ENCODE measurements around the gene NASP. TPM values are rescaled to one million over a fixed set of nuclear protein-coding genes. Genes with fewer than 3 reads are reported as not detected.

NASP gene
- total RNA-seq, 2 experiments from 2014 or later: 227 to 246 TPM

DNA sequence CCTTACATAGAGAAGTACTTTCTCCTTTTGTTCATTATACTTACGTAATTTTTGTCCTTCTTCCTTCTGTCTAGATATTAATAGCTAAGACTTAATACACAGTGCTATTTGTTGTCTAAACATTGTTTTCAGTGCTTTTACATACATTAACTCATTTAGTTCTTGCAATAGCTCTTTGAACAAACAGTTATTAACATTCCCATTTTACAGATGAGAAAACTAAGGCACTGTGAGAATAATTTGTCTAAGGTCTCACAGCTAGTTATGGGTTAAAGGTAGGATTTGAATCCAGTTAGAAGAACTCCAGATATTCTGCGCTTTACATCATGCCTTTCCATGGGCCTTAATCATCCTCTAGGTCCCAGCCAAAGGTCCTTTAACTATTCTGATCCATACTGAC, 20.4 kb downstream of the NASP start:
- DNase-seq (no peak), ATAC-seq (no peak)
- H3K9me3 Mint-ChIP-seq: no peaks in the 10 kb centered on the region
- ChIA-PET POLR2A (interaction anchor here (0.7 to 2.3 kb wide), 4 partner anchors 8 to 73 kb away, joined by 3 to 7 read pairs (median 5); no protein-coding TSS in a partner anchor), CTCF (interaction anchor here (1.3 to 2.4 kb wide), 2 partner anchors 35 to 244 kb away, joined by 3 to 9 read pairs; no protein-coding TSS in a partner anchor)
- no peaks in the 10 kb centered on the region for H3K27me3 Mint-ChIP-seq
- peaks cover 37% of the 10 kb centered on the region for H3K4me1 Mint-ChIP-seq (ENCODE audit: low read depth)
- intact Hi-C loops (cut with micrococcal nuclease): no loop called here
- peaks cover 62% of the 10 kb centered on the region for H3K36me3 Mint-ChIP-seq (ENCODE audit: low read depth)
- no peak overlapping the region for H3K27ac Mint-ChIP-seq
- H3K4me3 Mint-ChIP-seq: no peak overlapping the region
- TF ChIP-seq, protein P1, sequence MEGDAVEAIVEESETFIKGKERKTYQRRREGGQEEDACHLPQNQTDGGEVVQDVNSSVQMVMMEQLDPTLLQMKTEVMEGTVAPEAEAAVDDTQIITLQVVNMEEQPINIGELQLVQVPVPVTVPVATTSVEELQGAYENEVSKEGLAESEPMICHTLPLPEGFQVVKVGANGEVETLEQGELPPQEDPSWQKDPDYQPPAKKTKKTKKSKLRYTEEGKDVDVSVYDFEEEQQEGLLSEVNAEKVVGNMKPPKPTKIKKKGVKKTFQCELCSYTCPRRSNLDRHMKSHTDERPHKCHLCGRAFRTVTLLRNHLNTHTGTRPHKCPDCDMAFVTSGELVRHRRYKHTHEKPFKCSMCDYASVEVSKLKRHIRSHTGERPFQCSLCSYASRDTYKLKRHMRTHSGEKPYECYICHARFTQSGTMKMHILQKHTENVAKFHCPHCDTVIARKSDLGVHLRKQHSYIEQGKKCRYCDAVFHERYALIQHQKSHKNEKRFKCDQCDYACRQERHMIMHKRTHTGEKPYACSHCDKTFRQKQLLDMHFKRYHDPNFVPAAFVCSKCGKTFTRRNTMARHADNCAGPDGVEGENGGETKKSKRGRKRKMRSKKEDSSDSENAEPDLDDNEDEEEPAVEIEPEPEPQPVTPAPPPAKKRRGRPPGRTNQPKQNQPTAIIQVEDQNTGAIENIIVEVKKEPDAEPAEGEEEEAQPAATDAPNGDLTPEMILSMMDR (IDR thresholded peaks at IDR 0.05): no peak

DNA sequence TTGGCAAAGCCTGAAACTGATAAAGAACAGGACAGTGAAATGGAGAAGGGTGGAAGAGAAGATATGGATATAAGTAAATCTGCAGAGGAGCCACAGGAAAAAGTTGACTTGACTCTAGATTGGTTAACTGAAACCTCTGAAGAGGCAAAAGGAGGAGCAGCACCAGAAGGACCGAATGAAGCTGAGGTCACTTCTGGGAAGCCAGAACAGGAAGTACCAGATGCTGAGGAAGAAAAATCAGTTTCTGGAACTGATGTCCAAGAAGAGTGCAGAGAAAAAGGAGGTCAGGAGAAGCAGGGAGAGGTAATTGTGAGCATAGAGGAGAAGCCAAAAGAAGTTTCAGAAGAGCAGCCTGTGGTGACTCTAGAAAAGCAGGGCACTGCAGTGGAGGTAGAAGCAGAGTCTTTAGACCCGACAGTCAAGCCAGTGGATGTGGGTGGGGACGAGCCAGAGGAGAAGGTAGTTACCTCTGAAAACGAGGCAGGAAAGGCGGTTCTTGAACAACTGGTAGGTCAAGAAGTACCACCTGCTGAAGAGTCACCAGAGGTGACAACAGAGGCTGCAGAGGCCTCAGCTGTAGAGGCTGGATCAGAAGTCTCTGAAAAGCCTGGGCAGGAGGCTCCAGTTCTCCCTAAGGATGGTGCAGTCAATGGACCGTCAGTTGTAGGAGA, 23.7 kb downstream of the NASP start:
- peaks cover 18% of the 10 kb centered on the region for H3K4me1 Mint-ChIP-seq (ENCODE audit: low read depth)
- H3K9me3 Mint-ChIP-seq: no peaks in the 10 kb centered on the region
- H3K4me3 Mint-ChIP-seq: no peak overlapping the region
- H3K27me3 Mint-ChIP-seq: no peaks in the 10 kb centered on the region
- peaks cover 56% of the 10 kb centered on the region for H3K36me3 Mint-ChIP-seq (ENCODE audit: low read depth)
- DNase-seq (no peak), ATAC-seq (no peak)
- TF ChIP-seq, protein P1 (IDR thresholded peaks at IDR 0.05): no peak
- intact Hi-C loops (cut with micrococcal nuclease): no loop called here
- CTCF ChIA-PET: interaction anchor here (0.6 kb wide), 1 partner anchor 442 kb away, joined by 3 read pairs; no protein-coding TSS in a partner anchor
- POLR2A ChIA-PET: interaction anchor here (1.0 to 3.9 kb wide), 4 partner anchors 16 to 23 kb away, joined by 3 to 15 read pairs (median 4); partner anchors contain the start of gene NASP
- H3K27ac Mint-ChIP-seq: peak overlapping the region; percentile 52

DNA sequence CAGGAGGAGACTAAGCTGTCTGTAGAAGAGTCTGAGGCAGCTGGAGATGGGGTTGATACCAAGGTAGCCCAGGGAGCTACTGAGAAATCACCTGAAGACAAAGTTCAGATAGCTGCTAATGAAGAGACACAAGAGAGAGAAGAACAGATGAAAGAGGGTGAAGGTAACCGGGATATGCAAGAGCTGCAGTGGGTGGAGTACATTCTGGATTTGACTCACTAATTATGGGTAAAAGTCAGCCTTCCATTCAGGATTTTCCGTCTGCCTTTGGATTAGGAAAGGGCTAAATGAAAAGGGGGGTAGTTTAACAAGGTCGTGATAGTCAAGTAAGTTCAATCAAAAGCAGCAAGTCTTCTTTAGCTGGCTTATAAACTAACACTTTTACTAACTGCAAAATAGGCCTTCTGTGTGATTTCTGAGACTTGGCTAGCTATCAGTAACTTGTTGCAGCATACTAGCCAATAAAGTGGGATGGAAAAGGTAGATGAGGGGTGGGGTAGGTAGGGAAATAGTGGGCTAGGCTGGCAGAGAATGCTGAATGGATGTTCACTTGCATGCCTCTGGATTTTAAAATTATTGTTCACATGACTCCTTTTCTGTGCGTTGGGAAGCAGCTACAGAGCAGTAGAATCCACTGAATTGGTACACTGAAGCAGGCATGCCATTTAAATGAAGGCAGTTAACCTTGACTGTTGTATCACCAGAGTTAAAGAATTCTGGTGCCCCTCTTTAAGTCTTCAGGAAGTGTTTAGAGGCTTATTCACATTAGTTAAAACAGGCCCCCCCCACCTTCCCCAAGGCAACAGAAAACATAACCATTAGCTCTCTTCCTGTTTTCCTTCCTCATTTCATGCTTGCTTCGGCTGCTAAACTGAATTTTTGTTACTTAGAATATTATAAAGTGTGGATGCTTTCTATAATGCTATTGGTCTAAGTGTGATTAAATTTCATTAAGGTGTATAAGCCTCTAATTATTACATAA, 24.6 kb downstream of the NASP start:
- Mint-ChIP-seq H3K27me3 (no peaks in the 10 kb centered on the region), H3K4me1 (ENCODE audit: low read depth) (peaks cover 18% of the 10 kb centered on the region), H3K36me3 (ENCODE audit: low read depth) (peaks cover 55% of the 10 kb centered on the region), H3K27ac (peak overlapping the region; percentile 13), H3K4me3 (no peak overlapping the region), H3K9me3 (no peaks in the 10 kb centered on the region)
- ATAC-seq (no peak), DNase-seq (no peak)
- POLR2A ChIA-PET: interaction anchor here (0.8 to 3.9 kb wide), 5 partner anchors 10 to 24 kb away, joined by 3 to 15 read pairs (median 3); partner anchors contain the start of gene NASP
- TF ChIP-seq, protein P1 (IDR thresholded peaks at IDR 0.05): no peak
- intact Hi-C loops (cut with micrococcal nuclease): no loop called here
- CTCF ChIA-PET: no interaction called here

DNA sequence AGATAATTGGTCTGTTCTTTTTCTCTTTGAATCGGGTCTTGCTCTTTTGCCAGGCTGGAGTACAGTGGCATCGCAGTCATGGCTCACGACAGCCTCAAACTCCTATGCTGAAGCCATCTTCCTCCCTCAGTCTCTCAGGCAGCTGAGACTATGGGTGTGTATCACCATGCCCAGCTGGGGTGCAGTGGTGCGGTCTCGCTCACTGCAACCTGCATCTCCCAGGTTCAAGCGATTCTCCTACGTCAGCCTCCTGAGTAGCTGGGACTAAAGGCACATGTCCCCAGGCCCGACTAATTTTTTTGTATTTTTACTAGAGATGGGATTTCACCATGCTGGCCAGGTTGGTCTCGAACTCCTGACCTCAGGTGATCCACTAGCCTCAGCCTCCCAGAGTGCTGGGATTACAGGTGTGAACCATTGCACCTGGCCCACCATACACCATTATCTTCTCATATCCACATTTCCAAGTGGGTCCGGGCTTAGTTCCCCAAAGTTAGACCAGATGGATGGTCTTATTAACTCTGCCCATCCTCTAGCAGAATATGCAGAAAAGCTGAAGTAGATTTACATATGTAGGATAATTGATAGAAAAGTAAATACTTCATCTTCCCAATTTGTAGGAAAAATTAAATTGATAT, 26.9 kb downstream of the NASP start:
- peaks cover 16% of the 10 kb centered on the region for H3K4me1 Mint-ChIP-seq (ENCODE audit: low read depth)
- no peak overlapping the region for H3K4me3 Mint-ChIP-seq
- no peak for ATAC-seq
- TF ChIP-seq, protein P1 (IDR thresholded peaks at IDR 0.05): no peak
- POLR2A ChIA-PET: interaction anchor here (4.0 kb wide), 1 partner anchor 12 kb away, joined by 19 read pairs; the partner anchor contains the start of gene CCDC17
- no peaks in the 10 kb centered on the region for H3K27me3 Mint-ChIP-seq
- no peaks in the 10 kb centered on the region for H3K9me3 Mint-ChIP-seq
- H3K27ac Mint-ChIP-seq: peak overlapping the region; percentile 2
- intact Hi-C loops (cut with micrococcal nuclease): no loop called here
- DNase-seq: no peak
- peaks cover 62% of the 10 kb centered on the region for H3K36me3 Mint-ChIP-seq (ENCODE audit: low read depth)
- CTCF ChIA-PET: interaction anchor here (1.3 kb wide), 1 partner anchor 19 kb away, joined by 3 read pairs; no protein-coding TSS in a partner anchor

Measured in activated CD8-positive, alpha-beta T cell treated with anti-CD3 and anti-CD28 coated beads for 36 hours (primary cell).